OCI-LY1 (cell line): Measurements from ENCODE around the gene PPDPF.

Source experiments
- H2AFZ ChIP-seq: fragments of 200-600 bp; sonication (generic), shearing (Covaris generic); 2 replicates; pipeline ENCODE4 v1.6.0; 2014; ENCODE audit warnings: antibody characterized with exemption, mild to moderate bottlenecking, low read length
- H3F3A ChIP-seq: fragments of 200-600 bp; sonication (generic), shearing (Covaris generic); 2 replicates; pipeline ENCODE4 v1.6.0; 2014; ENCODE audit warnings: mild to moderate bottlenecking, antibody characterized with exemption, low read length, moderate library complexity; ENCODE audit not compliant: insufficient read depth
- H3K27ac ChIP-seq: fragments of 200-600 bp; sonication (generic); 2 replicates; pipeline ENCODE4 v1.5.1; 2014; ENCODE audit warnings: low read length, mixed run types, mild to moderate bottlenecking, low read depth; ENCODE audit not compliant: poor library complexity, severe bottlenecking
- H3K27me3 ChIP-seq: fragments of 200-600 bp; sonication (generic); 2 replicates; pipeline ENCODE4 v1.6.0; 2014; ENCODE audit warnings: antibody characterized with exemption, mild to moderate bottlenecking, low read length, moderate library complexity; ENCODE audit not compliant: insufficient read depth
- H3K36me3 ChIP-seq: fragments of 200-600 bp; sonication (generic); 2 replicates; pipeline ENCODE4 v1.6.1; 2014; ENCODE audit warnings: mild to moderate bottlenecking, antibody characterized with exemption, low read length, moderate library complexity, mixed read lengths; ENCODE audit not compliant: insufficient read depth
- H3K4me1 ChIP-seq: fragments of 200-600 bp; sonication (generic); 2 replicates; pipeline ENCODE4 v1.5.1; 2014; ENCODE audit warnings: mild to moderate bottlenecking, low read length, moderate library complexity; ENCODE audit not compliant: insufficient read depth, severe bottlenecking
- H3K4me2 ChIP-seq: fragments of 200-600 bp; sonication (generic), shearing (Covaris generic); 2 replicates; pipeline ENCODE4 v1.6.1; 2014; ENCODE audit warnings: low read length
- H3K4me3 ChIP-seq: fragments of 200-600 bp; sonication (generic); 2 replicates; pipeline ENCODE4 v1.5.1; 2014; ENCODE audit warnings: low read length, low read depth, mild to moderate bottlenecking, mixed read lengths; ENCODE audit not compliant: poor library complexity, severe bottlenecking
- H3K79me2 ChIP-seq: fragments of 200-600 bp; shearing (Covaris generic); 2 replicates; pipeline ENCODE4 v1.6.1; 2016; ENCODE audit warnings: mixed run types, low read length, mixed read lengths; ENCODE audit not compliant: insufficient read depth
- H3K9ac ChIP-seq: fragments of 200-600 bp; sonication (generic), shearing (Covaris generic); 2 replicates; pipeline ENCODE4 v1.6.1; 2014; ENCODE audit warnings: mild to moderate bottlenecking, low read length, mixed read lengths
- H3K9me2 ChIP-seq: fragments of 200-600 bp; sonication (generic), shearing (Covaris generic); 2 replicates; pipeline ENCODE4 v1.6.1; 2014; ENCODE audit warnings: low read depth, mild to moderate bottlenecking, low read length, mixed read lengths
- H3K9me3 ChIP-seq: fragments of 200-600 bp; shearing (Covaris generic); 2 replicates; pipeline ENCODE4 v1.6.1; 2014; ENCODE audit warnings: low read length, mixed read lengths
- H4K20me1 ChIP-seq: fragments of 200-600 bp; sonication (generic), shearing (Covaris generic); 2 replicates; pipeline ENCODE4 v1.6.0; 2016; ENCODE audit warnings: mild to moderate bottlenecking, low read length; ENCODE audit not compliant: insufficient read depth
- CTCF ChIP-seq: fragments of 200-600 bp; sonication (generic), shearing (Covaris generic); IDR thresholded peaks from 2 replicates; pipeline ENCODE4 v1.5.1; 2017; ENCODE audit warnings: mild to moderate bottlenecking, antibody characterized with exemption, low read length, moderate library complexity, mixed read lengths
- EZH2 ChIP-seq: fragments of 200-600 bp; sonication (generic), shearing (Covaris generic); IDR thresholded peaks from 2 replicates; pipeline ENCODE4 v1.8.0; 2017; ENCODE audit warnings: borderline replicate concordance, mixed run types, mild to moderate bottlenecking, antibody characterized with exemption, low read length, moderate library complexity, mixed read lengths

PPDPF gene

GRCh38 chr20:63482021-63482587, 38.5 kb upstream of the PPDPF start:
- H3K9me3 ChIP-seq = no peaks in the 10 kb centered on the region
- no peak overlapping the region for H3K4me3 ChIP-seq
- no peaks in the 10 kb centered on the region for H3K4me1 ChIP-seq
- H3K36me3 ChIP-seq = no peaks in the 10 kb centered on the region
- no peaks in the 10 kb centered on the region for H4K20me1 ChIP-seq
- no peak for TF ChIP-seq EZH2
- no peak for TF ChIP-seq CTCF
- no peak overlapping the region for H3K9ac ChIP-seq
- H3K4me2 ChIP-seq = no peak overlapping the region
- H2AFZ ChIP-seq = no peak overlapping the region
- 0 out of 2 replicates have a peak, but pooled peaks cover 3% of the 10 kb centered on the region for H3K27me3 ChIP-seq
- H3K79me2 ChIP-seq = no peaks in the 10 kb centered on the region
- H3F3A ChIP-seq = no peaks in the 10 kb centered on the region
- H3K27ac ChIP-seq = no peak overlapping the region
- no peaks in the 10 kb centered on the region for H3K9me2 ChIP-seq

GRCh38 chr20:63483834-63484233, 36.7 kb upstream of the PPDPF start:
- Histone ChIP-seq H3K9me3 (no peaks in the 10 kb centered on the region), H3K27me3 (0 out of 2 replicates have a peak, but pooled peaks cover 3% of the 10 kb centered on the region), H3K36me3 (no peaks in the 10 kb centered on the region), H2AFZ (no peak overlapping the region), H3F3A (no peaks in the 10 kb centered on the region), H3K4me2 (no peak overlapping the region), H3K4me1 (no peaks in the 10 kb centered on the region), H3K4me3 (no peak overlapping the region), H4K20me1 (no peaks in the 10 kb centered on the region), H3K27ac (no peak overlapping the region), H3K79me2 (no peaks in the 10 kb centered on the region), H3K9ac (no peak overlapping the region), H3K9me2 (no peaks in the 10 kb centered on the region)
- TF ChIP-seq CTCF (peak; percentile 14; the same call in 1 of the 2 replicates), EZH2 (no peak)

DNA sequence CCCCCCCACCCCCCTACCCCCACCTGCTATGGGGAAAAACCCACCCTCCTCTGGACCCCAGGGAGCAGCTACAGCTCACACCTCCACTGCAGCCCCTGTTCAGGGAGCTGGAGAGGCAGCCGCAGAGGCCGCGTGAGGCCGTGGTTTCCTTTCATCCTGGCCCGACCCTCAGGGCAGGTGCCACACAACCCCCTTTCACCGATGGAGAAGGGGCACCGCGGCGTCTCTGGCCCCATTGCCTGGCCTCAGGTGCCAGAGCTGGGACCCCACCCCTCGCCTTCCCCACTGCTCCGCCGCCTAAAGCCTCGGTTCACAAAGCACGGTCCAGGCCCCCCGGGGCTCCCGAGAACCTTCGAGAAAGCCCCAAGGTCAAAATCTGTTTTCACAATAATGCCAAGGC, 36.3 kb upstream of the PPDPF start:
- Histone ChIP-seq H3K4me2 (no peak overlapping the region), H4K20me1 (no peaks in the 10 kb centered on the region), H2AFZ (no peak overlapping the region), H3K79me2 (no peaks in the 10 kb centered on the region), H3K9me3 (no peaks in the 10 kb centered on the region), H3K9me2 (no peaks in the 10 kb centered on the region), H3F3A (no peaks in the 10 kb centered on the region), H3K9ac (no peak overlapping the region), H3K36me3 (no peaks in the 10 kb centered on the region), H3K27me3 (0 out of 2 replicates have a peak, but pooled peaks cover 3% of the 10 kb centered on the region), H3K4me3 (no peak overlapping the region), H3K27ac (no peak overlapping the region), H3K4me1 (no peaks in the 10 kb centered on the region)
- TF ChIP-seq EZH2 (no peak), CTCF (no peak)
